Measurements from ENCODE around the gene MANSC1. TPM values are rescaled to one million over a fixed set of nuclear protein-coding genes. Genes with fewer than 3 reads are reported as not detected.

MANSC1 gene
- total and polyA plus RNA-seq, 9 of the 15 experiments (the other 6 are each of a cell fraction or from before 2014, with no cell fraction given): 0.76 to 8.6 (median 3.1) TPM

DNA sequence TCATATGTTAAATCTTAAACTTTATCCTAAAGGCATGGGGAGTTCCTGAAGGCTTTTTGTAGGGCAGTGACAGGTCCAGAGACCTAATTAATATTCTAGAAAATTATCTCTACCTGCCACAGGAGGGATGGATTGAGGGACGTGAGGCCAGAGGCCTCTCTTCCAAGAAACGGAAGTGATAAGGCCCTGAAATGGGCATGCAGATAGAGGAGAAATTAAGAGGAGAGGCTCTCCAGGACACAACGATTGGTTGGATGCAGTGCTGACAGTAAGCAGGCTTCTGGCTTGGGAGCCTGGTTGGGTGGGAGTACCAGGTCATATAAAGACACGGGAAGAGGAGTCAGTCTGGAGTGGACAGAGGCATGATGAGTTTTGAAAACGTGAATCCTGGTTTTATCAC lies 3.8 kb upstream of the MANSC1 start (continued):
- TF ChIP-seq ZBTB11 (CRISPR knock-in tag; IDR thresholded peaks at IDR 0.05): no peak
- no peak for TF ChIP-seq ZNF124 (CRISPR knock-in tag; IDR thresholded peaks at IDR 0.05)
- TF ChIP-seq SMAD4 (CRISPR knock-in tag; conservative IDR thresholded peaks at IDR 0.05): no peak
- TF ChIP-seq, protein P1, sequence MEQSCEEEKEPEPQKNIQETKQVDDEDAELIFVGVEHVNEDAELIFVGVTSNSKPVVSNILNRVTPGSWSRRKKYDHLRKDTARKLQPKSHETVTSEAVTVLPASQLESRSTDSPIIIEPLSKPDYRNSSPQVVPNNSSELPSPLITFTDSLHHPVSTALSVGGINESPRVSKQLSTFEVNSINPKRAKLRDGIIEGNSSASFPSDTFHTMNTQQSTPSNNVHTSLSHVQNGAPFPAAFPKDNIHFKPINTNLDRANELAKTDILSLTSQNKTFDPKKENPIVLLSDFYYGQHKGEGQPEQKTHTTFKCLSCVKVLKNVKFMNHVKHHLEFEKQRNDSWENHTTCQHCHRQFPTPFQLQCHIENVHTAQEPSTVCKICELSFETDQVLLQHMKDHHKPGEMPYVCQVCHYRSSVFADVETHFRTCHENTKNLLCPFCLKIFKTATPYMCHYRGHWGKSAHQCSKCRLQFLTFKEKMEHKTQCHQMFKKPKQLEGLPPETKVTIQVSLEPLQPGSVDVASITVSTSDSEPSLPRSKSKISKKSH (CRISPR knock-in tag; IDR thresholded peaks at IDR 0.05): no peak
- no peak for TF ChIP-seq PHB (CRISPR knock-in tag; IDR thresholded peaks at IDR 0.05)
- no peak for TF ChIP-seq KLF13 (tag; IDR thresholded peaks at IDR 0.05; ENCODE audit: borderline replicate concordance, low read depth)
- no peak for TF ChIP-seq ZNF717 (CRISPR knock-in tag; IDR thresholded peaks at IDR 0.05)
- TF ChIP-seq POU5F1 (IDR thresholded peaks at IDR 0.05; ENCODE audit: borderline replicate concordance, low read depth, low read length, partially characterized antibody): no peak
- no peak for TF ChIP-seq SMARCB1 (IDR thresholded peaks at IDR 0.05; ENCODE audit: insufficient read length, low read depth)
- no peak for TF ChIP-seq NR4A1 (CRISPR knock-in tag; IDR thresholded peaks at IDR 0.05)
- TF ChIP-seq NR4A1 (tag; IDR thresholded peaks at IDR 0.05): no peak
- TF ChIP-seq TAL1 (IDR thresholded peaks at IDR 0.05): peak; percentile 49; the same call in 1 of the 2 replicates
- TF ChIP-seq HNRNPLL (IDR thresholded peaks at IDR 0.05; ENCODE audit: low read depth, low read length, poor library complexity, severe bottlenecking): no peak
- no peak for TF ChIP-seq ZC3H8 (IDR thresholded peaks at IDR 0.05)
- TF ChIP-seq BMI1 (IDR thresholded peaks at IDR 0.05; ENCODE audit: low read length): no peak
- no peak for TF ChIP-seq SRSF1 (IDR thresholded peaks at IDR 0.05; ENCODE audit: low read depth, low read length)
- TF ChIP-seq TSC22D4 (tag; IDR thresholded peaks at IDR 0.05): no peak
- no peak for TF ChIP-seq FOXO4 (CRISPR knock-in tag; IDR thresholded peaks at IDR 0.05)
- TF ChIP-seq, protein P2, sequence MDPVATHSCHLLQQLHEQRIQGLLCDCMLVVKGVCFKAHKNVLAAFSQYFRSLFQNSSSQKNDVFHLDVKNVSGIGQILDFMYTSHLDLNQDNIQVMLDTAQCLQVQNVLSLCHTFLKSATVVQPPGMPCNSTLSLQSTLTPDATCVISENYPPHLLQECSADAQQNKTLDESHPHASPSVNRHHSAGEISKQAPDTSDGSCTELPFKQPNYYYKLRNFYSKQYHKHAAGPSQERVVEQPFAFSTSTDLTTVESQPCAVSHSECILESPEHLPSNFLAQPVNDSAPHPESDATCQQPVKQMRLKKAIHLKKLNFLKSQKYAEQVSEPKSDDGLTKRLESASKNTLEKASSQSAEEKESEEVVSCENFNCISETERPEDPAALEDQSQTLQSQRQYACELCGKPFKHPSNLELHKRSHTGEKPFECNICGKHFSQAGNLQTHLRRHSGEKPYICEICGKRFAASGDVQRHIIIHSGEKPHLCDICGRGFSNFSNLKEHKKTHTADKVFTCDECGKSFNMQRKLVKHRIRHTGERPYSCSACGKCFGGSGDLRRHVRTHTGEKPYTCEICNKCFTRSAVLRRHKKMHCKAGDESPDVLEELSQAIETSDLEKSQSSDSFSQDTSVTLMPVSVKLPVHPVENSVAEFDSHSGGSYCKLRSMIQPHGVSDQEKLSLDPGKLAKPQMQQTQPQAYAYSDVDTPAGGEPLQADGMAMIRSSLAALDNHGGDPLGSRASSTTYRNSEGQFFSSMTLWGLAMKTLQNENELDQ (CRISPR knock-in tag; IDR thresholded peaks at IDR 0.05; ENCODE audit: borderline replicate concordance): no peak
- TF ChIP-seq ZNF133 (CRISPR knock-in tag; IDR thresholded peaks at IDR 0.05): no peak
- TF ChIP-seq PTRF (tag; IDR thresholded peaks at IDR 0.05): no peak
- peak; percentile 51 for TF ChIP-seq CXXC5 (CRISPR knock-in tag; IDR thresholded peaks at IDR 0.05)

All from K562 (cell line).